Activated T-helper 17 cell treated with anti-CD3 and anti-CD28 coated beads, Interleukin-2, amount 50 U/mL, for 72 hours (primary cell): Measurements from ENCODE around the gene IQCE. TPM values are rescaled to one million over a fixed set of nuclear protein-coding genes. Genes with fewer than 3 reads are reported as not detected.

Source experiments
- ATAC-seq: fragments of 150-1000 bp; cut with Tn5 transposase; replicated peaks from 2 replicates; pipeline ENCODE4 v1.10.0; 2021; ENCODE audit warnings: mild to moderate bottlenecking, moderate library complexity
- H3K27ac Mint-ChIP-seq: one replicate; pipeline ENCODE4 v1.8.0; 2022; ENCODE audit warnings: mixed read lengths
- H3K27me3 Mint-ChIP-seq: one replicate; pipeline ENCODE4 v1.8.0; 2022; ENCODE audit warnings: mixed read lengths
- H3K36me3 Mint-ChIP-seq: one replicate; pipeline ENCODE4 v1.8.0; 2022; ENCODE audit warnings: low read depth, mild to moderate bottlenecking, mixed read lengths
- H3K4me1 Mint-ChIP-seq: one replicate; pipeline ENCODE4 v1.8.0; 2022; ENCODE audit warnings: mixed read lengths
- H3K4me3 Mint-ChIP-seq: one replicate; pipeline ENCODE4 v1.8.0; 2022; ENCODE audit warnings: mild to moderate bottlenecking, mixed read lengths
- H3K9me3 Mint-ChIP-seq: one replicate; pipeline ENCODE4 v1.8.0; 2022; ENCODE audit warnings: mixed read lengths
- total RNA-seq, 2 donors: library from RNA; stranded (reverse); gene quantifications; one replicate each; pipeline ENCODE4 v1.2.3, GENCODE V29; 2022

Gene IQCE
- total RNA-seq, 2 donors from 2014 or later, result 11.2 to 15.3 TPM

DNA sequence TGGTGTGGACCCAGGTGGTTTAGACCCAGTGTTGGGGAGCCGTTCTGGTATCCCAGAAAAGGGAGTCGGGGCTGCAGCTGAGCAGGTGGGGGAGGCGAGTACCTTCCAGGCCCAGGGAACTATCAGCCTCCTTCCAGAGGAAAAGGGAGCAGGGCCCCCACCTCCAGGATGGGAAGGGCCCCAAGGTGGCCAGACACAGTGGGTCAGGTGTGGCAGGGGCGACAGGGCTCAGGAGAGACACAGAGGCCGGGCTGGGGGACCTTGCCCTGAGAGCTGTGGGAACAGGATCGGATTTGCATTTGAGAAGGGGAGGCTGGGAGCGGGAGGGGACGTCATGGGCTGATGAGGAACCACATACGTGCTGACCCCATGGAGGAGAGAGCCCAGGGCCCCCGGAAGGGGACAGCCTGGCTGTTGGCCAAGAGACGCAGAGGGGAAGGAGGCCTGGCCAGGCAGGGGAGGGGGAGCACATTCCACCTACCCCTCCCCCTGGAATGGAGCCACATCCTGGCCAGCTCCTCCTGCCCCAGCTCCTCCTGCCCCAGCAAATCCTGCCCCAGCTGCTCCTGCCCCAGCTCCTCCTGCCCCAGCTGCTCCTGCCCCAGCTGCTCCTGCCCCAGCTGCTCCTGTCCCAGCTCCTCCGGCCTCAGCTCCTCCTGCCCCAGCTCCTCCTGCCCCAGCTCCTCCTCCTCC is 63.3 kb downstream of the IQCE start:
- ATAC-seq, result no peak
- Mint-ChIP-seq H3K4me3 (no peak overlapping the region), H3K4me1 (no peaks in the 10 kb centered on the region), H3K36me3 (no peaks in the 10 kb centered on the region), H3K27ac (no peak overlapping the region), H3K9me3 (no peaks in the 10 kb centered on the region), H3K27me3 (no peaks in the 10 kb centered on the region)

DNA sequence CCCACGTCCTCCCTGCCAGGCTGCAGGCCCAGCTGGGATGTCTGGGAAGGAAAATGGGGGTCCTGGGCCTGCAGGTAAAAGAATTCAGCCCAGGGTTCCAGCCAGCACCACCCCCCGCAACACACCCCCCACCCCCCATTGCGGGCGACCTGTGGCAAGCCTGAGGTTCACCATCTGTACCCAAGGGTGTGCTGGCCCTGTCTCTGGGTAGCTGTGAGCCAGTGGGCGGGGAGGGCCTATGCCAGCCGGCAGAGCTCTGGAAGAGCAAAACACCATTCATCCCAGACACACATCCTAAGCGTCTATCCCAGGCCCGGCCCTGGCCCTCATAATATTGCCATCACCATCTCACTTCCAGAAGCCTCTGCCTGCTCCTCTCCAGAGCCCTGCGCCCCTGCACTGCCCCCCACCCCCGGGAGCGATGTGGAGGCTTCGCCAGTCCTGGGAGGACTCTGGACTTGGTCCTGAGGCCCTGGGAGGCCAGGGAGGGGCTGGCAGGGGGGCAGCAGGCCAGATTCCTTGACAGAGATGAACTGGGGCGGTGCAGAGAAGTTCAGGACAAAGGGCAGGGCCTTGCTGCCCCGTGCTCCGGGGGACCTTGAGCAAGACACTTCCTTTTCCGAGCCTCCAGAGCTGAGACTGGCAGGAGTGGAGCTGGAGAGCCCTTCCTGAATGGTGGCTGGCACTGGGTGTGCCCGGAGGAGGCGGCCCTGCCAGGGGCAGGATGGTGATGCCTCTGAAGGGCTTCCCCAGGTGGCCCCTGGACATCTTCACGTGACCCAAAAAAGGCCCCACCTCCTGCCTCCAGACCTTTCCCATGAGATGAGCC is 64.3 kb downstream of the IQCE start:
- no peak for ATAC-seq

GRCh38 chr7:2623698-2624014 is 64.9 kb downstream of the IQCE start:
- H3K9me3 Mint-ChIP-seq, result no peaks in the 10 kb centered on the region
- no peak for ATAC-seq
- H3K4me1 Mint-ChIP-seq, result no peaks in the 10 kb centered on the region
- no peaks in the 10 kb centered on the region for H3K36me3 Mint-ChIP-seq
- H3K27me3 Mint-ChIP-seq, result no peaks in the 10 kb centered on the region
- H3K4me3 Mint-ChIP-seq, result no peak overlapping the region
- H3K27ac Mint-ChIP-seq, result no peak overlapping the region

More for the DNA sequence above, 64.3 kb downstream of the IQCE start:
- no peaks in the 10 kb centered on the region for H3K36me3 Mint-ChIP-seq
- no peaks in the 10 kb centered on the region for H3K9me3 Mint-ChIP-seq
- no peaks in the 10 kb centered on the region for H3K27me3 Mint-ChIP-seq
- H3K4me3 Mint-ChIP-seq, result no peak overlapping the region
- no peaks in the 10 kb centered on the region for H3K4me1 Mint-ChIP-seq
- H3K27ac Mint-ChIP-seq, result no peak overlapping the region

DNA sequence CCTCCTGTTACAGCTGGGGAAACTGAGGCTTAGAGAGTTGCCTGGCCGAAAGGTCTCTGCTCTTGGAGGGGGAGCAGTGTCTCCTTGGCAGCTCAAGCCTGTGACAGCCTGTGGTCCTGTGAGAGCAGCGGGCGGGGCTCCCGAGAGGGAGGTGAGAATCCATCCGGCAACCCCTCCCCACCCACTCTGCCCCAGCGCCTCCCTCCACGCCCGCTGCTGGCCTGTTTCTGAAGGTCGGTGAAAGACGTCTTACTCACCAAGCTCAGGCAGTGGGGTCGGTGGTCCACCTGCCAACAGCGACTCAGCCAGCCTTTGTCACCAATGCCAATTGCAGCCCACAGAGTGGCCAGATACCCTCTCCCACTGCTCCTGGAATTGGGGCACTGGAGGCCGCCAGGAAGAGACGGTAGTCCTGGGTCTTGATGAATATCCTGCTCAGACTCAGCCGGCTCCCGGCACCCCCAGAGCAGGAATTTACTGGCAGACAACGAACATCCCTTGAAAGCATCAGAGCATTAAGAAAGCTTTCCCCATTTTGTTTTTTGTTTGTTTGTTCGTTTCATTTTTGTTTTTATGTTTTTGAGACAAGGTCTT is 65.6 kb downstream of the IQCE start:
- no peak for ATAC-seq
- no peaks in the 10 kb centered on the region for H3K4me1 Mint-ChIP-seq
- H3K27me3 Mint-ChIP-seq, result no peaks in the 10 kb centered on the region
- no peak overlapping the region for H3K27ac Mint-ChIP-seq
- no peaks in the 10 kb centered on the region for H3K36me3 Mint-ChIP-seq
- H3K9me3 Mint-ChIP-seq, result no peaks in the 10 kb centered on the region
- H3K4me3 Mint-ChIP-seq, result no peak overlapping the region

DNA sequence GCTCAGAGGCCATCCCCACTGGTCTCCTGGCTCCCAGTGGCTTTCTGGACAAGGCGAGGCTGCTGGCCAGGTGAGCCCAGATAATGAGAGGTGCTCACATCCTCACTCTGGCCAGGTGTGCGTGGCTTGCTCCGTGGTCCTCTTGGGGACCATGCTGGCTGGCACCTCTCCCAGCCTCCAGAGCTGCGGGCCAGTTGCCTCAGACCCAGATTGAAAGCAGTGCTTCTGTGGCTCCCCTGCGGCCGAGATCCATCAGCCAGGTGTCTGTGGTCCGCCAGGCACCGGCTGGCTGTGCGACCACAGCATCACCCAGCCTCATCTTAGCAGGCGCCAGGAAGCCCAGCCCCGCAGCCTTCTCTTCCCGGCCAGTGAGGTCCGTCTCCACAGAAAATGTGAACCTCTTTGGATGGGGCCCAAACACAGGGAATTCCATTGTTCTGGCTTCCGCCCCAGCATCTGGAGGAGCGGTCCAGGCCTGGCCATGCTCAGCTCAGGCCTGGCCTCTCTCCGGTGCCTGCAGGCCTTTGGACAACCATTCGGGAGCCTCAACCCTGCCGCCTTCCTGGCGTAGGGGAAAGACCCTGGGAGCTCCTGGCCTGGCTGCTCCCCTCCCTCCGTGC is 67.8 kb downstream of the IQCE start:
- Mint-ChIP-seq H3K4me1 (no peaks in the 10 kb centered on the region), H3K9me3 (no peaks in the 10 kb centered on the region), H3K4me3 (no peak overlapping the region), H3K27me3 (no peaks in the 10 kb centered on the region), H3K27ac (no peak overlapping the region), H3K36me3 (no peaks in the 10 kb centered on the region)
- ATAC-seq, result no peak

GRCh38 chr7:2627258-2628129 is 68.7 kb downstream of the IQCE start:
- H3K27me3 Mint-ChIP-seq, result no peaks in the 10 kb centered on the region
- H3K9me3 Mint-ChIP-seq, result no peaks in the 10 kb centered on the region
- H3K4me3 Mint-ChIP-seq, result no peak overlapping the region
- H3K4me1 Mint-ChIP-seq, result no peaks in the 10 kb centered on the region
- H3K27ac Mint-ChIP-seq, result no peak overlapping the region
- no peaks in the 10 kb centered on the region for H3K36me3 Mint-ChIP-seq
- ATAC-seq, result no peak

DNA sequence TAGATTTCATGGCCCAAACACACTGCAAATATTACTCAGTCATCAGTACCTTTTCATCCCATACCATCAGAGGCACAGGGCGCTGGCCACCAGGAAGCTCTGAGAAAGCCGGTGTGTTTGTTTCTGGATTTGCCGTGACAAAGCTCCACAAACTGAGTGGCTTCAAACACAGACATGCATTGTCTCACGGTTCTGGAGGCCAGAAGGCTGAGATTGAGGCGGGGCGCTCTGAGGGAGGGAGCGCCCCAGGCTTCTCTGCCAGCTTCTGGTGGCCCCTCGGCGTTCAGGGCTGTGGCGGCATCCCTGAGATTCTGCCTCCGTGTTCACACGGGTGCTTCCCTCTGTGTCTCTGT is 69.3 kb downstream of the IQCE start:
- Mint-ChIP-seq H3K27ac (no peak overlapping the region), H3K4me3 (no peak overlapping the region), H3K9me3 (no peaks in the 10 kb centered on the region), H3K36me3 (no peaks in the 10 kb centered on the region), H3K27me3 (no peaks in the 10 kb centered on the region), H3K4me1 (no peaks in the 10 kb centered on the region)
- ATAC-seq, result no peak

DNA sequence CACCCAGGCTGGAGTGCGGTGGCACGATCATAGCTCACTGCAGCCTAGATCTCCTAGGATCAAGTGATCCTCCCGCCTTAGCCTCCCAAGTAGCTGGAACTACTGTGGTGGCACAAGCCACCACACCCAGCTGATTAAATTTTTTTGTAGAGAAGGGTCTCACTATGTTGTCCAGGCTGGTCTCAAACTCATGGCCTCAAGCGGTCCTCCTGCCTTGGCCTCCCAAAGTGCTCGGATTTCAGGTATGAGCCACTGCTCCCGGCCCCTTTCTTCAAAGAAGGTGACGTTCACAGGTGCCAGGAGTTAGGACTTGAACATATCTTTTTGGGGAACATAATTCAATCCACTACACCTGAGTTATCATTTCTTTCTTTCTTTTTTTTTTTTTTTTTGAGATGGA is 70.1 kb downstream of the IQCE start:
- no peaks in the 10 kb centered on the region for H3K36me3 Mint-ChIP-seq
- no peaks in the 10 kb centered on the region for H3K27me3 Mint-ChIP-seq
- no peak for ATAC-seq
- H3K27ac Mint-ChIP-seq, result no peak overlapping the region
- H3K9me3 Mint-ChIP-seq, result no peaks in the 10 kb centered on the region
- H3K4me1 Mint-ChIP-seq, result peaks cover 2% of the 10 kb centered on the region
- H3K4me3 Mint-ChIP-seq, result no peak overlapping the region

- H3K27me3 Mint-ChIP-seq, result no peaks in the 10 kb centered on the region
- no peak overlapping the region for H3K27ac Mint-ChIP-seq
- peaks cover 4% of the 10 kb centered on the region for H3K4me1 Mint-ChIP-seq
- no peaks in the 10 kb centered on the region for H3K36me3 Mint-ChIP-seq
- no peak overlapping the region for H3K4me3 Mint-ChIP-seq
- ATAC-seq, result no peak
- no peaks in the 10 kb centered on the region for H3K9me3 Mint-ChIP-seq
Observed at GRCh38 chr7:2629746-2630681, 71.2 kb downstream of the IQCE start.

DNA sequence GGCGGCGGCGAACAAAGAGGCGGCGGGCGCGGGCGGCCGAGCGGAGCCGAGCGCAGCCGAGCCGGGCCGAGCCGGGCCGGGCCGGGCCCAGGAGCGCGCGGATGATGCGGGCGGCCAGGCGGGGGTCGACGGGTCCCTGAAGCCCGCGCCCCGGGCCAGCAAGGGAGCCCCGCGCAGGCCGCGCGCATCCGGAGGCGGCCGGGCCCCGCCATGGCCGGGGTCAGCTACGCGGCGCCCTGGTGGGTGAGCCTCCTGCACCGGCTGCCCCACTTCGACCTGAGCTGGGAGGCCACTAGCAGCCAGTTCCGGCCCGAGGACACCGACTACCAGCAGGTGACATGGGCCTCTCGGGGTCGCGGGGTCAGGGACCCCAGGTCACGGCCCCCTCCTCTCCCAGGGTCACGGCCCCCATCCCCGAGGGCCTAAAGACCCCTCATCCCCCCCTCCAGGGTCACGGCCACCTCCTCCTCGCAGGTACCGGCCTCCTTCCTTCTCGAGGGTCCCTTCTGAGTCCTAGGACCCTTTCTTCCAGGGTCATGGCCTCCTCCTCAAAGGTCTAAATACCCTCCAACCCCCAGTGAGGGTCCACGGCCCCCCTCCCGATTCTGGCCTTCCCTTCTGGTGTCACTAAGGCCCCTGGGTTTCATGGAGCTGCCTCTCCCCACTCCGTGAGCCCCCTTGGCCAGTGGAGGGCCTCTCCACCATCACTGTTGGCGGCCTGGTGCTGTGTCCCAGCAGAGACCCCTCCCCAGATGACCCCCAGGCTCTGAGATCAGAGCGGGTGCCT is 73.4 kb downstream of the IQCE start, which contains the start of gene TTYH3:
TTYH3 (plus strand) TSS at position 41 of the 787 bp plus-strand sequence; CDS start at position 211, 170 bp downstream.
- Mint-ChIP-seq H3K36me3 (no peaks in the 10 kb centered on the region), H3K9me3 (no peaks in the 10 kb centered on the region), H3K4me3 (peak within 1 kb of the TSS; percentile 90), H3K4me1 (peaks cover 4% of the 10 kb centered on the region), H3K27ac (peak within 1 kb of the TSS; percentile 68), H3K27me3 (no peaks in the 10 kb centered on the region)
- peak; percentile 45 for ATAC-seq

- no peaks in the 10 kb centered on the region for H3K27me3 Mint-ChIP-seq
- peaks cover 4% of the 10 kb centered on the region for H3K4me1 Mint-ChIP-seq
- no peaks in the 10 kb centered on the region for H3K9me3 Mint-ChIP-seq
- peak overlapping the region; percentile 90 for H3K4me3 Mint-ChIP-seq
- ATAC-seq, result peak; percentile 25
- H3K27ac Mint-ChIP-seq, result peak overlapping the region; percentile 73
- no peaks in the 10 kb centered on the region for H3K36me3 Mint-ChIP-seq
Observed at GRCh38 chr7:2632733-2633537, 74.2 kb downstream of the IQCE start.
